ENCODE results near the gene TMCC1.
"Not testable (repeated sequence)": the region's sequence is repeated elsewhere in the genome, so short reads cannot be mapped to it uniquely, and the experiment has no call there.

TMCC1 gene

GRCh38 chr3:129650256-129650872, 243.1 kb downstream of the TMCC1 start:
- DNase-seq (ENCODE audit: low spot score): peak; percentile 85

GRCh38 chr3:129648391-129648790, 245.1 kb downstream of the TMCC1 start:
- no peak for DNase-seq (ENCODE audit: low spot score)

GRCh38 chr3:129645286-129645685, 248.2 kb downstream of the TMCC1 start:
- DNase-seq (ENCODE audit: low spot score): no peak

GRCh38 chr3:129644836-129645235, 248.7 kb downstream of the TMCC1 start:
- no peak for DNase-seq (ENCODE audit: low spot score)

GRCh38 chr3:129641567-129642260, 251.8 kb downstream of the TMCC1 start:
- not testable (repeated sequence) for DNase-seq (ENCODE audit: low spot score)

GRCh38 chr3:129640985-129641384, 252.5 kb downstream of the TMCC1 start:
- not testable (repeated sequence) for DNase-seq (ENCODE audit: low spot score)

GRCh38 chr3:129638481-129638880, 255.0 kb downstream of the TMCC1 start:
- no peak for DNase-seq (ENCODE audit: low spot score)

- no peak for DNase-seq (ENCODE audit: low spot score)
Observed at GRCh38 chr3:129636082-129636481, 257.4 kb downstream of the TMCC1 start.

- no peak for DNase-seq (ENCODE audit: low spot score)
Observed at GRCh38 chr3:129635656-129636055, 257.9 kb downstream of the TMCC1 start.

GRCh38 chr3:129633751-129634481, 259.6 kb downstream of the TMCC1 start:
- no peak for DNase-seq (ENCODE audit: low spot score)

GRCh38 chr3:129632977-129633376, 260.5 kb downstream of the TMCC1 start:
- no peak for DNase-seq (ENCODE audit: low spot score)

GRCh38 chr3:129632556-129632955, 261.0 kb downstream of the TMCC1 start:
- no peak for DNase-seq (ENCODE audit: low spot score)

- no peak for DNase-seq (ENCODE audit: low spot score)
Observed at GRCh38 chr3:129632056-129632455, 261.5 kb downstream of the TMCC1 start.

GRCh38 chr3:129629011-129629410, 264.5 kb downstream of the TMCC1 start:
- DNase-seq (ENCODE audit: low spot score): no peak

GRCh38 chr3:129628169-129628522, 265.4 kb downstream of the TMCC1 start:
- DNase-seq (ENCODE audit: low spot score): no peak

- peak; percentile 90 for DNase-seq (ENCODE audit: low spot score)
Observed at GRCh38 chr3:129627350-129628168, 266.0 kb downstream of the TMCC1 start.

GRCh38 chr3:129626744-129627349, 266.7 kb downstream of the TMCC1 start:
- peak; percentile 81 for DNase-seq (ENCODE audit: low spot score)

- DNase-seq (ENCODE audit: low spot score): no peak
Observed at GRCh38 chr3:129625072-129625874, 268.2 kb downstream of the TMCC1 start.

- peak; percentile 23 for DNase-seq (ENCODE audit: low spot score)
Observed at GRCh38 chr3:129624347-129625071, 269.0 kb downstream of the TMCC1 start.

GRCh38 chr3:129623447-129624118, 269.9 kb downstream of the TMCC1 start:
- DNase-seq (ENCODE audit: low spot score): peak; percentile 4
